ENCODE data around the gene MEFV. TPM values are rescaled to one million over a fixed set of nuclear protein-coding genes. Genes with fewer than 3 reads are reported as not detected.

MEFV gene
- total and polyA plus RNA-seq, 2 donors (not counting 3 experiments of a cell fraction or from before 2014, with no cell fraction given): not detected

DNA sequence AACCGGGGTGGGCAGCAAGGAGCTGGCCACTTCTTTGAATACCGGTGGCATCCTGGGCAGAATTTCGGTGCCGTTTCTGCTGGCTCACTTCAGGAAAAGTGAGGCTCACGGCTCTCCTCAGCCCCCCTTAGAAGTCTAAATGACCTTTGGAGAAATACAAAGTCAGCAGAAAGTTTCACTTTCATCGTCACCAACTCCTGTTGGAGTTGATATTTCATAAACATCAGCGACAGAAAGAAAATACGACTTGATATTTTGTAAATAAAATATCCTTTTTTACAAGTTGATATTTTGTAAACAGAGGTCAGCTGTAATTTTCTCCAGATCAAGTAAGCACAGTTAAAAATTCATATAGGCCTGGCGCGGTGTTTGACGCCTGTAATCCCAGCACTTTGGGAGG lies 49.6 kb upstream of the MEFV start:
- TF ChIP-seq POLR2AphosphoS5 (IDR thresholded peaks at IDR 0.05; ENCODE audit: insufficient read depth, low read depth, low read length) (no peak), POLR2A (IDR thresholded peaks at IDR 0.05; ENCODE audit: low read depth, low read length) (no peak), GATA2 (IDR thresholded peaks at IDR 0.05; ENCODE audit: insufficient read depth, insufficient read length, low read depth, low read length) (no peak), FOS (IDR thresholded peaks at IDR 0.05; ENCODE audit: borderline replicate concordance, insufficient read depth, low read length) (no peak), EZH2 (IDR thresholded peaks at IDR 0.05; ENCODE audit: borderline replicate concordance, low read depth, low read length, severe bottlenecking) (no peak), JUN (IDR thresholded peaks at IDR 0.05; ENCODE audit: borderline replicate concordance, insufficient read depth, insufficient read length, low read depth) (no peak)
- TF ChIP-seq, protein P1, sequence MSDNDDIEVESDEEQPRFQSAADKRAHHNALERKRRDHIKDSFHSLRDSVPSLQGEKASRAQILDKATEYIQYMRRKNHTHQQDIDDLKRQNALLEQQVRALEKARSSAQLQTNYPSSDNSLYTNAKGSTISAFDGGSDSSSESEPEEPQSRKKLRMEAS (IDR thresholded peaks at IDR 0.05; ENCODE audit: insufficient read depth, insufficient read length): no peak
- TF ChIP-seq, protein P2, sequence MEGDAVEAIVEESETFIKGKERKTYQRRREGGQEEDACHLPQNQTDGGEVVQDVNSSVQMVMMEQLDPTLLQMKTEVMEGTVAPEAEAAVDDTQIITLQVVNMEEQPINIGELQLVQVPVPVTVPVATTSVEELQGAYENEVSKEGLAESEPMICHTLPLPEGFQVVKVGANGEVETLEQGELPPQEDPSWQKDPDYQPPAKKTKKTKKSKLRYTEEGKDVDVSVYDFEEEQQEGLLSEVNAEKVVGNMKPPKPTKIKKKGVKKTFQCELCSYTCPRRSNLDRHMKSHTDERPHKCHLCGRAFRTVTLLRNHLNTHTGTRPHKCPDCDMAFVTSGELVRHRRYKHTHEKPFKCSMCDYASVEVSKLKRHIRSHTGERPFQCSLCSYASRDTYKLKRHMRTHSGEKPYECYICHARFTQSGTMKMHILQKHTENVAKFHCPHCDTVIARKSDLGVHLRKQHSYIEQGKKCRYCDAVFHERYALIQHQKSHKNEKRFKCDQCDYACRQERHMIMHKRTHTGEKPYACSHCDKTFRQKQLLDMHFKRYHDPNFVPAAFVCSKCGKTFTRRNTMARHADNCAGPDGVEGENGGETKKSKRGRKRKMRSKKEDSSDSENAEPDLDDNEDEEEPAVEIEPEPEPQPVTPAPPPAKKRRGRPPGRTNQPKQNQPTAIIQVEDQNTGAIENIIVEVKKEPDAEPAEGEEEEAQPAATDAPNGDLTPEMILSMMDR (IDR thresholded peaks at IDR 0.05; ENCODE audit: extremely low read depth in 1 of 2, insufficient read depth in 1 of 2, low read depth in 1 of 2, low read length in 2 of 2): no peak
- peaks cover 5 to 11% of the 10 kb centered on the region in 2 experiments for H3K36me3 ChIP-seq (ENCODE audit: control insufficient read depth in 2 of 2, extremely low read depth in 1 of 2, insufficient read depth in 2 of 2, low read length in 2 of 2)
- FAIRE-seq: peak; percentile 12
- H3K9ac ChIP-seq (replicated peaks; ENCODE audit: extremely low read depth, insufficient read depth, low read length): no peak overlapping the region
- H3K4me1 ChIP-seq (ENCODE audit: control insufficient read depth, extremely low read depth, insufficient read depth, low read length): peaks cover 12% of the 10 kb centered on the region
- no peaks in the 10 kb centered on the region for H3K27me3 ChIP-seq (ENCODE audit: control insufficient read depth in 2 of 2, insufficient read depth in 2 of 2, low read length in 2 of 2)
- intact Hi-C loops (cut with micrococcal nuclease) (no loop called here), dilution Hi-C loops (cut with MboI; ENCODE audit: extremely low pct_ligation_motif_present, low sequenced_read_pairs) (no loop called here)
- H3K9me3 ChIP-seq (replicated peaks; ENCODE audit: control insufficient read depth, insufficient read depth, low read length): no peaks in the 10 kb centered on the region
- BruUV-seq (replicated peaks): no TSS peak
- H3K9me1 ChIP-seq (replicated peaks; ENCODE audit: control insufficient read depth, extremely low read depth, insufficient read depth, low read length): no peaks in the 10 kb centered on the region
- ChIA-PET CTCF (interaction anchor here (0.8 to 2.7 kb wide), 2 partner anchors 8 to 22 kb away, joined by 3 to 8 read pairs; no protein-coding TSS in a partner anchor), POLR2A (interaction anchor here (0.7 kb wide), 1 partner anchor 1826 kb away, joined by 3 read pairs; no protein-coding TSS in a partner anchor)
- peak overlapping the region; percentile 46 to 81 (median 65) for H3K4me3 ChIP-seq (replicated peaks in 1 of 3; ENCODE audit: insufficient read depth in 1 of 3, low read depth in 1 of 3, low read length in 3 of 3)
- no peaks in the 10 kb centered on the region for H4K20me1 ChIP-seq (replicated peaks; ENCODE audit: control insufficient read depth, extremely low read depth, insufficient read depth, low read length)
- peaks cover 3% of the 10 kb centered on the region for H3K79me2 ChIP-seq (ENCODE audit: control insufficient read depth, insufficient read depth, low read length)
- peak overlapping the region; percentile 91 for H3K4me2 ChIP-seq (ENCODE audit: insufficient read depth, low read length)
- DNase-seq (ENCODE audit: low read depth, low spot score): no peak
- peak overlapping the region; percentile 86 for H3K27ac ChIP-seq (ENCODE audit: insufficient read depth, low read depth, low read length)
- peak overlapping the region; percentile 90 for H2AFZ ChIP-seq (ENCODE audit: low read depth, low read length)
